ENCODE data around the gene C2orf80.
"Not testable (repeated sequence)": the region's sequence is repeated elsewhere in the genome, so short reads cannot be mapped to it uniquely, and the experiment has no call there.

The C2orf80 gene

DNA sequence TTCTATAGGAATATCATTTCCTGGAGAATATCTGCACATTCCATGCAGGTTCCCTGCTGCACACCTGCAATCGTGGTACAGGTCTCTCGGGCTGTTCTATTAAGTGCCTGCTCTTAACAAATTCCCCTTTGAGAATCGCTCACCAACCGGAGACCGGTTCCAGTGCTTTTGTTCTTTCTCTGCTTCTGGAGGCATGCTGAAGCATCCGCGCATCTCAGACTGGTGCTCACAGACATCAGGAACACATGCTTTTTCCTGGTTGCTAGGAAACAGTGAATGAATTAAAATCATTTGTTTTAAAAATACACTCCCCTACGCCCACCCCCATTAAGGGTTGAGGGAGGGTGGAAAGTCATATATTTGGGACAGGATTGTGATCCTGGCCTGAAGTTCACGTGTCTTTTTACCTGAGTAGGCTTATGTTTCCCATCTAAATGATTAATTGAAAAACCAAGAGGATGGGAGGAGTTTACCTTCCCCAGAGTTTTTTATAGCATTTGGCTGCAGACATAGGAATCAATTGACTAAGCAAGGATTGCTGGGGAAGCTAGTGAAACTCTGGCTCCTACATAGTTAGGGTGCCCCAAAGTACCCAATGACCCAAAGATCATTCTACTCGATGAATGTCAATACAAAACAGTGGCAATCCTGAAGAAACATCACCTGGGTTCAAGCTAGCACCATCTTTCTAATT lies at the start of gene C2orf80:
Gene C2orf80, minus strand, starts transcription at position 221 of the 694 bp plus-strand sequence. CDS start 3,044 bp downstream, outside the sequence.
- DNase-seq (ENCODE audit: low read depth) = no peak

DNA sequence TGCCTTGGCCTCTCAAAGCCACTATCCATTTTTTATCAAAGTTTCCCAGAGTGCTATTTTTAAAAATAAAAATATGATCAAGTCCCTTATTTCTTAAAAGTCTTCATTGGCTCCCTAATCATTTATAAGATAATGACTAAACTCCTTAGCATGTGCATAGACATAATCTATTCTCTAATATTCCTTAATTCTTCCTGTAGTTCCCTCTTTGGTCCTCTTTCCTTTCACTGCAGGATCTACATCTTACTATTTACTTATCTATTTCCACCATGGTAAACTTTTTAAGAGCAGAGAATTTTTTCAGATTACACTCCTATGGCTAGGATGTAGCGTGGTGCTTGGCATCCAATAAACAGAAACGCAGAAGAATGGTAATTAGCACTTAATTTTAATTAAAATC lies 46.0 kb upstream of the C2orf80 start:
- no peak for DNase-seq (ENCODE audit: low read depth)

- DNase-seq (ENCODE audit: low read depth) = no peak
Measured at GRCh38 chr2:208234786-208235185, 45.0 kb upstream of the C2orf80 start.

DNA sequence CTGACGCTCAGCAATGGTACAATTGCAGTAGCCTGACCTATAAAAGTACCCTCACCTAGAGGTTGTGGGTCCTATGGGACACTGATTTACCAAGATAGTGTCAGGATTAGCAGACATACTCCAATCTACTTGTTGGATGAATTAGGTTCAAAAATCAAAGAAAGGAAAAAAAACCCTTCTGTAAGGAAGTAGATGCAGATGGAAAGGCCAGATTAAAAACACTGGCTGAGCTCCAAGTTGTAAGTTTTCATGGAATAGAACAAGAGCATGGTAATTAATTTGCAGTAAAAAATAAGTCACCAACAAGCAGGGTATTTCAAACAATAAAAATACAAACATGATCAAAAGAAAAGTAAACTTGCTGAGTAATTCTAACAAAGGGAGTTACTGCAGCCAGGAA lies 38.6 kb upstream of the C2orf80 start:
- no peak for DNase-seq (ENCODE audit: low read depth)

DNA sequence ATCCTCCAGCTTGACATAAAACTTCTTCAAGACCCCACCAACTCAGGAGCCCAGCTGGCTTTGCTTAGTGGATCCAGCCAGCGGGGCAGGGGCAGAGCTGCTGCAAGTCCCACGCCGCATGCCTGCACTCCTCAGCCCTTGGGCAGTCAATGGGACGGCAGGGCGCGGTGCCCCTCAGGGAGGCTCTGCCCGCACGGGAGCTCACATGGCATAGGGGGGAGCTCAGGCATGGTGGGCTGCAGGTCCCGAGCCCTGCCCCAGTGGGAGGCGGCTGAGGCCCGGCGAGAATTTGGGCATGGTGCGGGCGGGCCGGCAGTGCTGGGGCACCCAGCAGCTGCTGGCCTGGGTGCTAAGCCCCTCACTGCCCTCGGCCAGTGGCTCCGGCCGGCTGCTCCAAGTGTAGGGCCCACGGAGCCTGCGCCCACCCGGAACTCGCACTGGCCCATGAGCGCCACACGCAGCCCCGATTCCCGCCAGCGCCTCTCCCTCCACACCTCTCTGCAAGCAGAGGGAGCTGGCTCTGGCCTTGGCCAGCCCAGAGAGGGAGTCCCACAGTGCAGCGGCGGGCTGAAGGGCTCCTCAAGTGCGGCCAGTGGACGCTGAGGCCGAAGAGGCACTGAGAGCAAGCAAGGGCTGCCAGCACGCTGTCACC lies 37.9 kb upstream of the C2orf80 start:
- no peak for DNase-seq (ENCODE audit: low read depth)

- no peak for DNase-seq (ENCODE audit: low read depth)
Measured at GRCh38 chr2:208224802-208225201, 35.0 kb upstream of the C2orf80 start.

- no peak for DNase-seq (ENCODE audit: low read depth)
Measured at GRCh38 chr2:208222351-208222750, 32.5 kb upstream of the C2orf80 start.

DNA sequence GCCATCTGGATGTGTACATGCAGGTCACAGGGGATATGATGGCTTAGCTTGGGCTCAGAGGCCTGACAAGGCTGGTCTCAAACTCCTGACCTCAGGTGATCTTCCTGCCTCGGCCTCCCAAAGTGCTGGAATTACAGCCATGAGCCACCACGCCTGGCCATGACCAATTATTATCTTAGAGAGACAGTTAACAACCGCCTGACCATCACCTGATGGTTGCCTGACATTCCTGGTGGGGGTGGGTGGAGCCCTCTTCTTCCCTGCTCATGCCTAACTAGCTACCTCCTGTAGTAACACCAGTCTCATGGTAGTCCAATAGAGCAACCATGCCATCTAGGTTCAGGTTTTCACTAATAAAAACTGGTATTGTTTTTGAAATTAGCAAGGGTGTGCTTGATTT lies 32.0 kb upstream of the C2orf80 start:
- DNase-seq (ENCODE audit: low read depth) = not testable (repeated sequence)

- no peak for DNase-seq (ENCODE audit: low read depth)
Measured at GRCh38 chr2:208210688-208211451, 21.0 kb upstream of the C2orf80 start.

GRCh38 chr2:208208335-208209085 lies 18.7 kb upstream of the C2orf80 start:
- DNase-seq (ENCODE audit: low read depth) = no peak

- no peak for DNase-seq (ENCODE audit: low read depth)
Measured at GRCh38 chr2:208207769-208208168, 17.9 kb upstream of the C2orf80 start.

DNA sequence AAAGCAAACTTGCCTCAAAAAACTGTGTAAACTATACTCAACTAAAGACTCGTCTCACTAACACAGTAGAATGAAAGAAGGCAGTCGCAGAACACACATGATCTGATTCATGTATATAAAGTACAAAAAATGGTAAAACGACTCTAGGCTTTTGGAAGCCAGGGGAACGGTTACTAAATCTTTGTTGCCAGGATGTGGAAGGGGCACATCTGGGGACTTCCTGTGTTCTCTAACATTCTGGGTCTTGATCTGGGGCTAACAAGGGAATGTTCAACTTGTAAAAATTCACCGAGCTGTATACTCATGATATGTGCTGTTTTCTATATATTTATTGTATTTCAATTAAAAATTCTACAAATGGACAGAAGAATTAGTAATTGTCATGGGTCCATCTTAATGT lies 14.3 kb upstream of the C2orf80 start:
- no peak for DNase-seq (ENCODE audit: low read depth)

DNA sequence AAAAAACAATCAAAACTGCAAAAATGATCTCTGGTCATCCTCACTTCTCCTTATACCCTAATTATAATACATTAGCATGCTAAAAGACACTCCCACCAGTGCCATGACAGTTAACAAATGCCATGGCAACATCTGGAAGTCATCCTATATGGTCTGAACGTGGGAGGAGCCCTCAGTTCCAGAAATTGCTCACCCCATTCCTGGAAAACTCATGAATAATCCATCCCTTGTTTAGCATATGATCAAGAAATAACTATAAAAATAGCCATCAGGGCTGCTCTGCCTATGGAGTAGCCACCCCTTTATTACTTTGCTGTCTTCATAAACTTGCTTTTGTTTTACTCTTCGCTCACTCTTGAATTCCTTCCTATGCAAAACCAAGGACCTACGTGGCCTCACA lies 5.7 kb upstream of the C2orf80 start:
- no peak for DNase-seq (ENCODE audit: low read depth)

DNA sequence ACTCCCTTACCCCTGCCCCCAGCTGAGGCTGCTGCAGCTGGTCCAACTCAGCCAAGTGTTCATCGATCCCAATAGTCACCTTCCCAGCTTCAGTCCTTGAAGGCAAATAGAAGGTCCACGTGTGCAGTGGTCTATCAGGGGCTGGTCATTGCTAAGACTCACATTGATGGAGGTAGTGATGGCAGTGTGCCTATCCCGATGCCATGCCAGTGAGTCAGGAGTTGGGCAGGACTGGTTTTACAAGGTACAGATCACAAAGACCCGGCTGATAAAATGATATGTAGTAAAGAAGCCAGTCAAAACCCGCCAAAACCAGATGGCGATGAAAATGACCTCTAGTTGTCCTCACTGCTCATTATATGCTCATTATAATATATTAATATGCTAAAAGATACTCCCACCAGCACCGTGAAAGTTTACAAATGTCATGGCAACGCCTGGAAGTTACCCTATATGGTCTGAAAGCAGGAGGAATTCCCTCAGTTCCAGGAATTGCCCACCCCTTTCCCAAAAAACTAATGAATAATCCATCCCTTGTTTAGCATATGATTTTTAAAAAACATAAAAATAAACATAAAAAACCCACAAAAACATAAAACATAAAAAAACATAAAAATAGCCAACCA lies 2.9 kb upstream of the C2orf80 start:
- no peak for DNase-seq (ENCODE audit: low read depth)

- DNase-seq (ENCODE audit: low read depth) = no peak
Measured at GRCh38 chr2:208189069-208189809, 591 bp downstream of the C2orf80 start.

- no peak for DNase-seq (ENCODE audit: low read depth)
Measured at GRCh38 chr2:208186893-208187292, 2.9 kb downstream of the C2orf80 start.

DNA sequence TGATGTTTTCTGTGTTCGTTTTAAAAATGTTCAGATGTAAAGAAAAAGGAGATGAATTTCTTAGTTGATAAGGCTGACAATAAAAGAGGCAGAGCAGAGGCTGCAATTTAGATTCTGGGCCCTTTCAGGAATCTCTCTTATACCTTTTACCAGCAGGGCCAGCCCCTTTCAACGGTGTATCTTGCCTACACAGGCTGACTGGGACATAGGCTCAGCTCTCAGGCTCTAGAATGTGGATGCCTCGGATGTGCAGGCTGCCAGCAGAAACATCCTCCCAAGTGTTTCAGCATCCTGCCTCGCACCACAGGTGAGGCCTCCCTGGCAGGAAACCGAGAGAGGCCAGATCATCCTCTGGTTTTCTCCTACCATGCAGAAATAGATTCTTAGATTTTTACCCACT lies 3.4 kb downstream of the C2orf80 start:
- DNase-seq (ENCODE audit: low read depth) = no peak

DNA sequence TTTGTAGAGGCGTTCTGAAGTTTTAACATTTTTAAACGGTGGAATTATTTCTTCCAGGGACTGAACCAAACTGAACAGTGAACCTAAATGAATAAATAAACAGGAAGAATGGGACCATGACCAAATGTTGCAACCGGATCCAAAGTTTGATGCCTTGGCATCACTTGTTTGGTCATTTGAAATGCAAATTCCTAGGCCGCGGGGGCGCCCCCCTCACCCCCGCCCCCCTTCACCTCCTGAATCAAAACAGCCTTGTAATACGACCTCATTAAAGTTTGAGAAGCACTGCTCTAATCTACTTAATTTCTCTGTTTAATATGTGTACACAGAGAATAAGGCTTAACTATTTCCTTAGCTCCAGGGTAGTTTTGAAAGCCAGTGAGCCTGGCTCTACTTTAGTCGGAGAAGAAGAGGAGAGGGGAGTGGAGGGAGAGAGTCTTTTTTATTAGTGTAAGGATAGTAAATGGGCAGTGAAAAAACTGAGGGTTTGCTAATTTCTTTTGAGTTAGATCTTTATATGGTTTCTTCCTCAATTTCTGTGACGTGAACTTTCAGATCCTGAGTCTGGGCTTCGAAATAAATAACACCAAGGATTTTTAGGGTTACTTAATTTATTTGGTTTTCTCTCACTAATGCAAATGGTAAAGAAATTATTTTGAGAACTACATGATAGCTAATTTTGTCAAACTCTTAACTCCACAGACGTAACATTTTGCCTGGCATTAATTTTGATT lies 5.7 kb downstream of the C2orf80 start:
- no peak for DNase-seq (ENCODE audit: low read depth)

- no peak for DNase-seq (ENCODE audit: low read depth)
Measured at GRCh38 chr2:208183526-208183925, 6.3 kb downstream of the C2orf80 start.

DNA sequence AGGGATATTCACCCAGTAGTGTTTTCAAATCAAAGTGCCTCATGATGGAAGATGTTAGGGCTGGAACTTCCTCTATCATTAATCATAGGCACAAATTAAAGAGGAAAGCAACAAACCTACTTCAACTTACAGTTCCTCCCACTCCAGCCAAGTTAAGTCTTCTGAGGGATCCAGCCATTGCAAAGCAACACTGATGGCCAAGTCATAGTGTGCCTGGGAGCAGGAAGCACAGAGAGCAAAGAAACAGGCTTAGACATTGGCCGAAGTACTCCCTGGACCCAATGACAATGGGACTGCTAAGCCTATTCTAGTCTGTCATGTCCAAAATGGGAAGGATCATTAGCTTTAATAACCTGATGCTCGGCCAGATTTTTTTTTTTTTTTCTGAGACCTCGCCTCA lies 7.0 kb downstream of the C2orf80 start:
- no peak for DNase-seq (ENCODE audit: low read depth)
